Lung microvascular endothelial cell (primary cell): ENCODE results near the gene AP1G2. TPM values are rescaled to one million over a fixed set of nuclear protein-coding genes. Genes with fewer than 3 reads are reported as not detected.
"Not testable (repeated sequence)": the region's sequence is repeated elsewhere in the genome, so short reads cannot be mapped to it uniquely, and the experiment has no call there.

ENCODE experiments used
- DNase-seq, 2 donors: peaks; one replicate each; pipeline versions ENCODE4 v3.0.0 to v3.0.0-alpha.2; 2010; ENCODE audit warnings: low read depth in 2 of 2
- total RNA-seq: library from RNA; depleted of rRNA; stranded (reverse); fragments of >200 nt; gene quantifications from 2 replicates; pipeline ENCODE4 v1.2.1, GENCODE V29; 2014

The AP1G2 gene, protein sequence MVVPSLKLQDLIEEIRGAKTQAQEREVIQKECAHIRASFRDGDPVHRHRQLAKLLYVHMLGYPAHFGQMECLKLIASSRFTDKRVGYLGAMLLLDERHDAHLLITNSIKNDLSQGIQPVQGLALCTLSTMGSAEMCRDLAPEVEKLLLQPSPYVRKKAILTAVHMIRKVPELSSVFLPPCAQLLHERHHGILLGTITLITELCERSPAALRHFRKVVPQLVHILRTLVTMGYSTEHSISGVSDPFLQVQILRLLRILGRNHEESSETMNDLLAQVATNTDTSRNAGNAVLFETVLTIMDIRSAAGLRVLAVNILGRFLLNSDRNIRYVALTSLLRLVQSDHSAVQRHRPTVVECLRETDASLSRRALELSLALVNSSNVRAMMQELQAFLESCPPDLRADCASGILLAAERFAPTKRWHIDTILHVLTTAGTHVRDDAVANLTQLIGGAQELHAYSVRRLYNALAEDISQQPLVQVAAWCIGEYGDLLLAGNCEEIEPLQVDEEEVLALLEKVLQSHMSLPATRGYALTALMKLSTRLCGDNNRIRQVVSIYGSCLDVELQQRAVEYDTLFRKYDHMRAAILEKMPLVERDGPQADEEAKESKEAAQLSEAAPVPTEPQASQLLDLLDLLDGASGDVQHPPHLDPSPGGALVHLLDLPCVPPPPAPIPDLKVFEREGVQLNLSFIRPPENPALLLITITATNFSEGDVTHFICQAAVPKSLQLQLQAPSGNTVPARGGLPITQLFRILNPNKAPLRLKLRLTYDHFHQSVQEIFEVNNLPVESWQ
- total RNA-seq: 18.5 and 23.8 TPM in 2 replicates

DNA sequence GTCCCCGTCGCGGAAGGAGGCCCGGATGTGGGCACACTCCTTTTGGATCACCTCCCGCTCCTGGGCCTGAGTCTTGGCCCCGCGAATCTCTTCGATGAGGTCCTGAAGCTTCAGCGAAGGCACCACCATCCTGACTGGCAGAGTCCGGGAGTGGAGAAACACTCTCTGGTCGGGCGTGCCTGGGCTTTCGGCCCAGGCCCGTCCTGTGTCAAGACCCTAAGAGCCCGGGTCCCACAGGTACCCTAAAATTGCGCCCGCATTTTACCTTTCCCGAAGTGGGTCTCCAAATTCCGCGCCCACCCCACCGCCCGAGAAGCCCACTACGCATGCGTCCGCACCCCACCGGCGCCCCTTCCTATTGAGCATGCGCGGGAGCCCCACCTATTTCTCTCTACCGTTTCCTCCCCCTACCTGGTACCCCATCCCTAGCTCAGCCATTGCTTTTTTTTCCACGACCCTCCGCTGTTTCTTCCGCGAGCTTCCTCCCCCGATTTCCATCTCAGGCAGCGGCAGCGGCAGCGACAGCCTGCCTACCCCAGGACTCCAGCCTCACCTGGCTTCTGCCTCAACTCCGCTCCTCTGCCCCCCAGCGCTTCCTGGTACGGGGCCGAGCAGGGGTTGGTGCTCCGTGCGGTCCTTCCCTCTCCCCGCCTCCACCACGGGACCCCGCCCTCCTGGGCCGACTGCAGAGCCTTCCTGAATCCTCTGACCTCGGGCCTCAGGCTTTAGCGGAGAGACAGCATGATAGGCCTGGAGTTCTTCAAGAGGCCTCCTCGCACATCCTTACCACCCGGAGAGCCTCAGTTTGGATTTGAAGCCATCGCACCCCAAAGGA lies at the start of gene AP1G2:
Gene AP1G2, minus strand, starts transcription at position 606 of the 835 bp plus-strand sequence. Its CDS starts 477 bp downstream, at position 129.
- DNase-seq: peak; percentile 41 to 81

DNA sequence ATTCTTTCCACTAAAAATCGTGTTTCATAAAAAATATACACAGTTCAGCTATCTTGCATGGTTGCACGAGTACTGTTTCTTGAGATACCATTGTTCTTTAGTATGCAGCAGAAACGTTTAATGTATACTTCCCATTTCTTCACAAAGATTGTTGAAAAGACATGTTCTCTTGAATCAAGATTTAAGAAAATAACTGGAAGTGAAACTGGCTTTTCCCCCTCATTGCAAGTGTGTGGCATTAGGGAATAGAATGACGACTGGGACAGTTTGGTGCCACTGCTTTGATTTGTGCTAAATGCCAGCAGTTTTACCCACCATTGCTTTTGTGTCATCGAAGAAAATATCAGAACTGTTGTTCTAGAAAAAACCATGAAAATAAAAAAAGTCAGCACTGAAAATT lies 48.3 kb upstream of the AP1G2 start:
- DNase-seq: no peak

DNA sequence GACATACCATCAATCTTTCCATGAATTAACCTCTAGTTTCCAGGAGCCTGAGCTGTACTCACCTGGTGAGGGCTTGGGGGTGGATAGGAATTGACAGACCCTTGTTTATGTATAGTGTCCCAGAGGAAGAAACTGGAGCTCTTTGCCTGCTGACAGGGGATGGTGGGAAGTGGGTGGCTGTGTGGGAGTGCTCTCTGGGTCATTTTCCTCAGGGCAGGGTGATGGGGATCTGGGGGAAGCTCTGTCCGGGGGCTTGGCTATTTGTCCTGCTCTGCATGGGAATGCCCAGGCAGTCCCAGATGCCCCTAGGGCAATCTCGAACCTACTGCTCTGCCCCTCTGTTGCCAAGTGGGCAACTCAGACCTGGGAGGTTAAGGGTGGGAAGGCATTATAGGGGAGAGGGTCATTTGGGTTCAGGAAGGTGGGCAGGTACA lies 46.8 kb upstream of the AP1G2 start:
- no peak for DNase-seq

DNA sequence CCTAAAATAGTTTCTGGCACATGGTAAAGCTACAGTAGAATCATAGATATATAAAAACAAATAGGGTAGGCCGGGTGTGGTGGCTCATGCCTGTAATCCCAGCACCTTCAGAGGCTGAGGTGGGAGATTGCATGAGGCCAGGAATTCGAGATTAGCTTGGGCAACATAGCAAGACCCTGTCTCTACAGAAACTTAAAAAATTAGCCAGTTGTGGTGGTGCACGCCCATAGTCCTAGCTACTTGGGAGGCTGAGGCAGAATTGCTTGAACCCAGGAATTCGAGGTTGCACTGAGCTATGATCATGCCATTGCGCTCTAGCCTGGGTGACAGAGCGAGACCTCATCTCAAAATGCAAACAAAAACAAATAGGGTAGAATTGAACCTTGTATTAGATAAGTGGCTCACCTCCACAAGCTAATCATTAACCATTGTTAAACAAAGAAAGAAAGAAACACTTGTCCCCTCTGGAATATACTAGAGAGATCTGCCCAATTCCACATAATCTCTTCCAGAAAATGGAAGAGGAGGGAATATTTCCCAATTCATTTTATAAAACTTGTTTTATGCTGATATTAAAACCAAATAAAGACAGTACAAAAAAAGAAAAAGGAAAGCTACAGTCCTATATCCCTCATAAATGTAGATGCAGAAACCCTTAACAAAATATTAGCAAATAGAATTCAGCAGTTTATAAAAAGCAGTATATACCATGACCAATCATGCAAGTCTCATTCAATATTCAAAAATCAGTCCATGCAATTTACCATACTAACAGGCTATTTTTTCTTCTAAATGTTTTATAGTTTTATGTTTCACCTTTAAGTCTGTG lies 45.9 kb upstream of the AP1G2 start:
- no peak for DNase-seq

DNA sequence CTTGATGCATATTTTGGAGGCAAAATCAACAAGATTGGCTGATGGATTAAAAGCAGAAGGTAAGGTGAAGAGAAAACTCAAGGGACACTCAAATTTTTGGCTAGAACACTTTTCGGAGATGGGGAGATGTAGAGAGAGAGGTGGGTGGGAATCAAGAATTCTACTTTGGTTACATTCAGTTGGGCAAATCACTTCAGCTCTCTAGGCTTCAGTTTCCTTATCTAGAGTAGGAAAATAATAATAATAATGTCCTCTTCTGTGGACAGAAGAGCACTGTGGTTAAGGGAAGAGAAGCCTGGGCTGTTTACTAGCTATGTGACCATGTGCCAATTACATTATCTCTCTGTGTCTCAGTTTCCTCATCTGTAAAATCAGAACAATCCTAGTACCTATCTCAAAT lies 45.2 kb upstream of the AP1G2 start:
- DNase-seq: no peak

DNA sequence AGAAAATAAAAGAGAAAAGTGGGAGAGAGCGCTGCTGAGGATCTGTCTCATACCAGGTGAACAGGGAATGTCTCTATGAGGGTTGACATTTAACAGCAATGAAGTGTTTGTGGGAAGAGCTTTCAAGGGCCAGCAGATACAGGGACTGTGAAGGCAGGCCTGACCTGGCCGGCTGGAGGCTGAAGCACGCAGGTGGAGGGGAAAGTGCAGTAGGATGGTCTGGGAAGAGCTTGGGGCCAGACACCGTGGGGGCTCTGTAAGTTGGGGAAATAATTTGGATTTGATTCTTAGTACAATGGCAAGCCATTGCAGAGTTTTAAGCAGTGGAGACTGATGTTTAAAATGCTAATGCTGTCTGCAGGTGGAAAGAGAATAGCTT lies 44.8 kb upstream of the AP1G2 start:
- no peak for DNase-seq

DNA sequence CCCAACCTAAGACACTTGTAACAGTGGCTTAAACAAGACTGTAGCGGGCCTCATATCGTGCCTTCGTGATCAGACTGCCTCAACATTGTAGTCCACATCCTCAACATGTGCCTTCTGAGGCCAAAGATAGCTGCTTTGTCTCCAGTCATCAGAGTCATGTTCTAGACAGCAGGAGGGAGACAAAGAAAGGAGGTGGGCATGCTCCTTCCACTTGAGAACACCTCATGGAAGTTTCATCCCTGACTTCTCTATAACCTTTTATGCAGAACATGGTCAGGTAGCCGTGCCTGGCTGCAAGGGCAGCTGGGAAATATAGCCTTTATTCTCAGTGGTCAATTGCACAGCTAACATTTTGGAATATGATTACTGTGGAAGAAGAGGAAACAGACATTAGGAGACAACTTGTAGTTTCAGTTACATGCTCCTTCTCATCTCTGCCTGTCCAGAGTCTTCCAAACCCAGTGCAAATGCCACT lies 43.3 kb upstream of the AP1G2 start:
- no peak for DNase-seq

DNA sequence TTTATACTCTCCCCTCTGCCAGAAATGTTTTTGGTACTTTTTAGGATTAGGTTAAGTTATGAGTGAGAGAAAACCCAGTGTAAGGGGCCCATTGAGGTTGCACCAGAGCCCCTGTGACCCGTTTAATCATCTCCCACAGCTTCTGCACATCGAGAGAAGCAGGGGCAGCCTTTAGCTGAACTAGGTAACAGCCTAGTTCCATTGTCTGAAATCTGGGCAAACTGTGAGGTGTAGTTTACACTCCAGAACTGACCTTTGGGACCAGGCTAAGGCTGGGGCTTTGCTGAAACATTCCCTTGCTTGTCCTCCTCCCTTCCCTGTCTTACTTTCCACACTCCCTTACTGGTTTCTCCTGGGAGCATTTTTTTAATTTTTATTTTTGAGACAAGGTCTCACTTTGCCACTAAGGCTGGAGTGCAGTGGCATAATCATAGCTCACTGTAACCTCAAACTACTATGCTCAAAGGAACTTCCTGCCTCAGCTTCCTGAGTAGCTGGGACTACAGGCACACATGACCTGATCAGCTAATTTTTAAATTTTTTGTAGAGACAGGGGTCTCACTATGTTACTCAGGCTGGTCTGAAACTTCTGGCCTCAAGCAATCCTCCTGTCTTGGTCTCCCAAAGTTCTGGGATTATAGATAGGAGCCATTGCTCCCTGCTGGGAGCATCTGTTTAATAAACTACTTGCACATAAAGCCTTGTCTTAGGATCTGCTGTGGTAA lies 42.7 kb upstream of the AP1G2 start:
- no peak for DNase-seq

DNA sequence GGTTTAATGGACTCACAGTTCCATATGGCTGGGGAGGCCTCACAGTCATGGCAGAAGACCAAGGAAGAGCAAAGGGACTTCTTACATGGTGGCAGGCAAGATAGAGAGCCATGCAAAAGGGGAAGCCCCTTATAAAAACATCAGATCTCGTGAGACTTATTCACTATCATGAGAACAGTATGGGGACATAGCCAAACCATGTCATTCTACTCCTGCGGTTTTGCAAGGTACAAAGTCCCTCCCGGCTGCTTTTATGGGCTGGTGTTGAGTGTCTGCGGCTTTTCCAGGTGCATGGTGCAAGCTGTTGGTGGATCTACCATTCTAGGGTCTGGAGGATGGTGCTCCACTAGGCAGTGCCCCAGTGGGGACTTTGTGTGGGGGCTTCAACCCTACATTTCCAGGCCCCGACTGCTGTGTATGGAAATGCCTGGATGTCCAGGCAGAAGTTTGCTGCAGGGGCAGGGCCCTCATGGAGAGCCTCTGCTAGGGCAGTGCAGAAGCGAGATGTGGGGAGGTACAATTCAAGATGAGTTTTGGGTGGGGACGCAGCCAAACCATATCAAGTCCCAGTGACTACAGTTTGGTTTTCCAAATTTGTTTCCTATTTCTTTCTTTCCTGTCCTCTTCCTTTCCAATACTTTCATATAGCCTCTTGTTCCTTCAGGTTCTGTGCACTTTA lies 42.0 kb upstream of the AP1G2 start:
- DNase-seq: not testable (repeated sequence)

DNA sequence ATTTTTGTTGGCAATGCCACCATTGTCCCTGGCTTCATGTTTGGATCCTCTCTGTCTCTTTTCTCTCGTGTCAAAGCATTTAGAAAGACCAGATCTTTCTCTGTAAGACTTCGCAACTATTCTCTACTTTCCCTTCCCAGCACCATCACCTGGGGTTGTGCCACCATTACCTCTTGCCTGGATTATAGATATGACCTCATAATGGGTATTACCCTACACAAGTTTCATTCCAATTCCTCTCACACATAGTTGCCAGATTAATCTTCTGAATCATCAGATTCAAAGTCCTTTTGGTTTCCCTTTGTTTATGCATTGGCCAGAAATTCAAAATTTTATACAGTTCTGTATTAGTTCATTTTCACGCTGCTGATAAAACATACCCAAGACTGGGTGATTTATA lies 41.4 kb upstream of the AP1G2 start:
- no peak for DNase-seq

DNA sequence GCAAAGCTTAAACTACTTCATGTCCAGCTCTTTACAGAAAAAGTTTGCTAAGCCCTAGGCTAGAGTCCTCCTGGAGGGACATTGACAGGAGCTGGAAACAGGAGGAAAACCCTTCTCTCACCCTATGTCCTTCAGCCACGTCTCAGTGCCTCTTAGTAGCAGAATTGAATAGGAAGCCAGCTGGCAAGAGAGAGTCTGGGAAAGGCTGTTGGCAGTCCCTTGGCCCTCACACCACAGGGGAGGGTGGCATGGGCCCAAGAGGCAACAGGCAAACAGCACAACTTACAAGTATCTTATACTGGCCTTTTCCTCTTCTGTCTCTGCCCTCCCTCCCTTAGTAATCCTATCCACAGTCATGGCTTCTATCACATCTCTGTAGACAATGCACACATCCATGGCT lies 40.9 kb upstream of the AP1G2 start:
- no peak for DNase-seq

DNA sequence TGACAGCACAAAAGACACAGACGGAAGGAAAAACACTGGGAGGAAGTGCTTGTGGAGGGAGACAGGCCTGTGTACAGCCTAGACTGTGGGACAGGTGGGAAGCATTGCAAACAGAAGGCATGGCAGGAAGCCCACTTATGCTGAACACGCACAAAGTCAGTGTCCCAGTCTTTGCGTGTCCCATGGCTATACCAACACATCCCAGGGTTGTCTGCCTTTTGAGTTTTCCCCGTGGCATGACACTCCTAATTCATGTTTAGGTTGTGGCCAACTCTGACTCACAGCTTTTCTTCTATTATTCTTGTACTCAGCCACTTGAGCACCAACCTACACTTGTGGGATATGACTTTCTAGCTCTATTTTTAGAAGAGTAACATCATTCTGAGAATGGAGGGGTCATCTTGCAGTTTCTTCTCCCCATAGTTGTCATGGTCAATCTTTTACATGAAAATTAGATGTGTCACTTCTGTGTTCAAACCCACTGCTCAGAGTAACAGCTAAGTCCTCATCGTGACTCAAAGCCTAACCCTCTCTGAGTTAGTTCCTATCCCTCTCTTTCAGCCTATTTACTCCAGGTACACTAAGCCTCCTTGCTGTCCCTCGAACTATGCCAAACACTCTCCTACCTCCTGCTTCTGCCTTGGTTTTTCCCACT lies 38.5 kb upstream of the AP1G2 start:
- no peak for DNase-seq

DNA sequence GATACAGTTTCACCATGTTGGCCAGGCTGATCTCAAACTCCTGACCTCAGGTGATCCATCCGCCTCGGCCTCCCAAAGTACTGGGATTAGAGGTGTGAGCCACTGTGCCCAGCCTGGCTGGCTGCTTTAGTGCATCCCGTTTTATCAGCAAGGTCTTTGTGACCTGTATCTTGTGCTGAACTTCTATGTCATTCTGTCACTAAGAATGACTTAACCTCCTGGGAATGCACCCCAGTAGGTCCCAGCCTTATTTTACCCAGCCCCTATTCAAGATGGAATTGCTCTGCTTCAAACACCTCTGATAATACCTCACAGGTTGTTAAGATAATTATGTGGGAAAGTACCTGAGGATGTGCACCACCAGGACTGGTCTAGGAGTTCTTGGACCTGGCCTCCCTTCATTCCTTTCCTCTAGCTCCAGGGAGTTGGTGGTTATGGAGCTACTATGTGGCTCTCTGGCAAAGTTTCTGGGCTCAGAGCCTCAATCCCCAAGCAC lies 37.1 kb upstream of the AP1G2 start:
- DNase-seq: no peak

DNA sequence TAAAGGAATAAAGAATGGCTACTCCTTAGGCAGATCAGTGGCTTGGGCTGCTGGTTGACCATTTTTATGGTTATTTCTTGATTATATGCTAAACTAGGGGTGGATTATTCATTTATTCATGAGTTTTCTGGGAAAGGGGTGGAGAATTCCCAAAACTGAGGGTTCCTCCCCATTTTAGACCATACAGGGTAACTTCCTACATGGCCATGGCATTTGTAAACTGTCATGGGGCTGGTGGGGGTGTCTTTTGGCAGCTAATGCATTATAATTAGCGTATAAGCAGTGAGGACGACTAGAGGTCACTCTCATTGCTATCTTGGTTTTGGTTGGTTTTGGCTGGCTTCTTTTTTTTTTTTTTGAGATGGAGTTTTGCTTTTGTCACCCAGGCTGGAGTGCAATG lies 36.6 kb upstream of the AP1G2 start:
- DNase-seq: no peak

DNA sequence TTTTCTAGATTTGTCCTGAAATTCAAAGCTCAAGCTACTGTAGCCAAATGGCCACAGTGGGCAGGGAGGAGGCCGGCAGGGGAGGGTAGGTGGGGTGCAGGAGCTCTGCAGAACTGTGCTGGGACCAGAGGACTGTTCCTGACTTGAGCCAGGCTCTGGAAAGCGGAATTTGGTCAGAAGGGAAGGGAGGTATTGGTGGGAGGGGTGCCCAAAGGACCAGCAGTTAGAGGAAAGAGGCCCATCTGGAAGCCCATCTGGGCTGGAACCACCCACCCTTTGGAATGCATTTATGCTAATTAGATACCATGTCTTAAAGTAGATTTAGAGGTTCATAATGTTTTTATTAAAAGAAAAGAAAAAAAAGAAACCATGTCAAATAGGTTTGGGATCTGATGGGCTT lies 35.5 kb upstream of the AP1G2 start:
- no peak for DNase-seq

DNA sequence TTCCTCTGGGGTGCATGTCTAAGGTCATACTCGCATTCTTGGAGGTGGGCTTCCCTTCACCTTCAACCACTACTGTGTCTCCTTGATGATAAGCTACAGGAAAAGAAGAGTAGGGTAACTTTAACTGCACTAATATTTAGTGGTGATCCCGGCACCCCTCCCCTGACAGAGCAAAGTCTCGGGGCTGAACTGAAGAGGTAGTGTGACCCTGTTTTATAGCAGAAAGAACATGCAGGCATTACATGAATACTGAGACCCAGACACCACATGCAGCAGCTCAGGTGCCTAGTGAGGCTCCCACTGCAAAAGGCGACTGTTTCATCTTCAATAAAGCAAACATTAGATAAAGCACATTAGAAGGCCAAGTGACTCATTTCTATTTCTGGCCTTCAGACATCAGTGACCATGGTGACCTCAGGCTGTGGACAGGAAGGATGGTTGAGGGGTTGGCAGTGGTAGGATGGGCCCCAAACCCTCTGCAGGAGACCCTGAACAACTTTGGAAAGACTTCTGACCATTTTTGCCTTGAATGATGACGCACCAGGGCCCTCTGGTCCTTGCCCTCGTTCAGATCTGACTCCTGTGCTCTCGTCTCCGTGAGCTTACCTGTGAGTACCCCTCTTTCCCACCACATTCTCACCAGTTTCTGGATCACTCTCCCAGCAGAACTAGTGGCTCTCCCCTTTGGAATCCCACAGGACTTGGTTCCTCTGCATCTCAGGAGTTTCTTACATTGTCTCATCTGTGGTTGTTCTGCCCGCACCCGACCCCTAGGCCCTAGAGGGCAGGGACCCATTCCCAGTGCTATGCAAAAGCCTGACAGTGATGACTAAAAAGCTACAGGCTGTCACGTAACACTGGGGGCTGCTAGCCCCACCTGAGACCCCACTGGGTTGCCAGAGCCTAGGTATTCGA lies 34.8 kb upstream of the AP1G2 start:
- no peak for DNase-seq

DNA sequence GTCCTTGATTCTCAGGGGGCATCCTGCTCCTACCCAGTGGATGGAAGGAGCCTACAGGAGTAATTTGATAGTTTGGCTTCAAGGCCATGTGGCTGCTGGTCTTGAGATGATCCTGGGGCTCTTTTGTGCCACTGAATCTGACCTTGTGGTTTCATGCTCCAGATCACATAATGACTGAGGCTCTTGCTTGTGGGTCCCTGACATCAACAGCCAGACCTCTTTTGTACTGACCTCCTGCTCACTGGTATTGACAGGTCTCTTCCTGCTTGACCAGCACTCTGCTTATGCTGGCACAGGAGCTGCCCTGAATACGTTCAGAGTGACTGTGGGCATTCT lies 34.2 kb upstream of the AP1G2 start:
- no peak for DNase-seq

DNA sequence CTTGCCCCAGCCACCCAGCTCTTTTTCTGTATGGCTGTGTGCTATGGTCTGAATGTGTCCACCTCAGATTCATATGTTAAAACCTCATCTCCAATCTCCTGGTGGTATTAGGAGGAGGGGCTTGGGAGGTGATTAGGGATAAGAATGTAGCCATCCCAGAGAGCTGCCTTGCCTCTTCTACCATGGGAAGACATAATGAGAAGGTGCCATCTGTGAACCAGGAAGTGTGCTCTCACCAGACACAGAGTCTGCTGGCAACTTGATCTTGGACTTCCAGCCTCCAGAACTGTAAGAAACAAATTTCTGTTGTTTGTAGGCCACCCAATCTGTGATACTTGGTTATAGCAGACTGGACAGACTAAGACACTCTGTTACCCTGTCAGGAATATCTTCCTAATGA lies 33.8 kb upstream of the AP1G2 start:
- DNase-seq: no peak
